Spleen (tissue), 11 donors: Measurements from ENCODE around the gene IL36A. TPM values are rescaled to one million over a fixed set of nuclear protein-coding genes. Genes with fewer than 3 reads are reported as not detected.

Source experiments
- DNase-seq: peaks from one replicate; pipeline ENCODE4 v3.0.0-alpha.2; 2020
- H3K27ac ChIP-seq, 8 donors: fragments of 200-600 bp; sonication (generic) in 7 of 8; 1 replicate in 4 of 8; 2 replicates in 4 of 8; pipeline versions ENCODE4 v1.5.0 to v1.8.0; 2016 to 2021; ENCODE audit warnings: inconsistent platforms in 4 of 8, mild to moderate bottlenecking in 4 of 8, moderate library complexity in 1 of 8
- H3K27me3 ChIP-seq, 7 donors: fragments of 200-600 bp; sonication (generic) in 6 of 7; replicated peaks in 1 of 7; 1 replicate in 4 of 7; 2 replicates in 3 of 7; pipeline versions ENCODE4 v1.5.0 to v1.8.0; 2016 to 2021; ENCODE audit warnings: inconsistent platforms in 3 of 7, mild to moderate bottlenecking in 1 of 7
- H3K36me3 ChIP-seq, 6 donors: fragments of 200-600 bp; sonication (generic) in 5 of 6; 1 replicate in 4 of 6; 2 replicates in 2 of 6; pipeline versions ENCODE4 v1.5.0 to v1.8.0; 2016 to 2021; ENCODE audit warnings: inconsistent platforms in 2 of 6
- H3K4me1 ChIP-seq, 6 donors: fragments of 200-600 bp; sonication (generic) in 5 of 6; 1 replicate in 3 of 6; 2 replicates in 3 of 6; pipeline versions ENCODE4 v1.5.0 to v1.8.0; 2016 to 2021; ENCODE audit warnings: inconsistent platforms in 3 of 6
- H3K4me3 ChIP-seq, 8 donors: fragments of 200-600 bp; sonication (generic) in 7 of 8; 1 replicate in 4 of 8; 2 replicates in 4 of 8; pipeline versions ENCODE4 v1.5.0 to v1.8.0; 2016 to 2021; ENCODE audit warnings: inconsistent platforms in 4 of 8, mild to moderate bottlenecking in 4 of 8, moderate library complexity in 2 of 8
- H3K9me3 ChIP-seq, 8 donors: fragments of 200-600 bp; sonication (generic) in 7 of 8; 1 replicate in 4 of 8; 2 replicates in 4 of 8; pipeline versions ENCODE4 v1.5.0 to v1.8.0; 2016 to 2021; ENCODE audit warnings: inconsistent platforms in 4 of 8
- CTCF ChIP-seq, 11 experiments: fragments of 200-600 bp in 7 of 11; fragments of 450-650 bp in 4 of 11; sonication (generic) in 4 of 11; IDR thresholded peaks in 8 of 11; conservative IDR thresholded peaks in 3 of 11; 1 replicate in 7 of 11; 2 replicates in 4 of 11; pipeline versions ENCODE4 v1.4.0 to v1.8.0; 2016 to 2021; ENCODE audit warnings: antibody characterized with exemption in 11 of 11, inconsistent platforms in 4 of 11, mild to moderate bottlenecking in 1 of 11
- POLR2A ChIP-seq, 3 donors: fragments of 450-650 bp; IDR thresholded peaks; one replicate each; pipeline ENCODE4 v1.5.1; 2017; ENCODE audit warnings: antibody characterized with exemption in 3 of 3, mild to moderate bottlenecking in 1 of 3
- POLR2AphosphoS5 ChIP-seq, 3 donors: sonication (generic); formaldehyde crosslinking; IDR thresholded peaks; one replicate each; pipeline ENCODE4 v1.5.1; 2017; ENCODE audit warnings: antibody characterized with exemption in 3 of 3
- WGBS, 5 donors: extraction: QIAGEN DNeasy Blood & Tissue Kit in 3 of 5; methylation state at CpG; one replicate each; pipeline versions ENCODE4 v1.1.5 to v1.1.7; 2013 to 2018; 5-methylcytosine and 5-hydroxymethylcytosine counted together
- intact Hi-C: fragments of 100-400 bp; cut with DNase I; formaldehyde crosslinking; loops from one replicate; pipeline ENCODE4 v1.15.0; 2023; ENCODE audit warnings: low total_unique reads
- polyA plus RNA-seq, 3 donors: library from polyadenylated mRNA; stranded (reverse); fragments of 200-250 nt; gene quantifications; one replicate each; pipeline ENCODE4 v1.2.1, GENCODE V29; 2013
- total RNA-seq, 7 donors: library from RNA; depleted of rRNA in 3 of 7; stranded (reverse); fragments of >200 nt in 3 of 7; fragmentation: NEBNext Ultra II Directional in 4 of 7; extraction: Animal tissue kit (Norgen Biotek cat#: 25700) in 4 of 7; gene quantifications; one replicate each; pipeline versions ENCODE4 v1.1.0 to v1.2.1, GENCODE V29; 2016 to 2021
- donor health status: healthy with polysubstance abuse.
- donor health status: DM: no; HTN: no; CAD: no; lungs with moderate emphysema.
- donor health status: DM: no; HTN: no; CAD: no.
- donor health status: Bipolar disorder and iron deficiency.
- donor health status: healthy.
- donor health status: DM: no; HTN: no; CAD: no.
- donor health status: DM: yes; HTN: yes; CAD: no.

Gene IL36A
- total and polyA plus RNA-seq, 10 donors, result 0.26 TPM; not detected in 9

- H3K4me1 ChIP-seq, result peaks cover 0 to 8% (median 0%) of the 10 kb centered on the region in 6 donors
- DNase-seq, result no peak
Observed at GRCh38 chr2:113000436-113000835, 4.8 kb upstream of the IL36A start.

GRCh38 chr2:113002677-113003076 lies 2.6 kb upstream of the IL36A start:
- H3K27me3 ChIP-seq, result no peaks in the 10 kb centered on the region
- WGBS, 5 donors, result 68 to 85% (median 73%) methylated on average over 2 of the region's 2 CpGs
- H3K9me3 ChIP-seq, result peaks cover 0 to 39% (median 25%) of the 10 kb centered on the region in 8 donors
- H3K36me3 ChIP-seq, result no peaks in the 10 kb centered on the region
- TF ChIP-seq CTCF (IDR thresholded peaks at IDR 0.05 in 8 of 11, conservative IDR thresholded peaks at IDR 0.05 in 3 of 11) (no peak), POLR2A (IDR thresholded peaks at IDR 0.05) (no peak), POLR2AphosphoS5 (IDR thresholded peaks at IDR 0.05) (no peak)
- H3K4me1 ChIP-seq, result no peaks in the 10 kb centered on the region
- no peak overlapping the region for H3K4me3 ChIP-seq
- intact Hi-C loops, result no loop called here
- no peak overlapping the region for H3K27ac ChIP-seq
- no peak for DNase-seq

More at GRCh38 chr2:113000436-113000835, 4.8 kb upstream of the IL36A start:
- H3K27me3 ChIP-seq, result no peaks in the 10 kb centered on the region
- H3K36me3 ChIP-seq, result no peaks in the 10 kb centered on the region
- TF ChIP-seq CTCF (IDR thresholded peaks at IDR 0.05 in 8 of 11, conservative IDR thresholded peaks at IDR 0.05 in 3 of 11) (no peak), POLR2A (IDR thresholded peaks at IDR 0.05) (no peak), POLR2AphosphoS5 (IDR thresholded peaks at IDR 0.05) (no peak)
- H3K27ac ChIP-seq, result no peak overlapping the region
- intact Hi-C loops, result no loop called here
- H3K4me3 ChIP-seq, result no peak overlapping the region
- WGBS, 5 donors, result 77 to 88% (median 81%) methylated on average over 1 of the region's 1 CpG
- peaks cover 0 to 39% (median 25%) of the 10 kb centered on the region in 8 donors for H3K9me3 ChIP-seq

GRCh38 chr2:113007250-113007649 lies 2.0 kb downstream of the IL36A start:
- TF ChIP-seq POLR2AphosphoS5 (IDR thresholded peaks at IDR 0.05), result no peak
- no peak for TF ChIP-seq POLR2A (IDR thresholded peaks at IDR 0.05)
- TF ChIP-seq CTCF (IDR thresholded peaks at IDR 0.05 in 8 of 11, conservative IDR thresholded peaks at IDR 0.05 in 3 of 11), result no peak
- no peak for DNase-seq
- Histone ChIP-seq H3K4me3 (no peak overlapping the region), H3K4me1 (no peaks in the 10 kb centered on the region), H3K27ac (no peak overlapping the region), H3K9me3 (peaks cover 0 to 3% (median 0%) of the 10 kb centered on the region in 8 donors), H3K36me3 (no peaks in the 10 kb centered on the region), H3K27me3 (no peaks in the 10 kb centered on the region)
- 83 to 93% (median 90%) methylated on average over 1 of the region's 1 CpG for WGBS, 5 donors
- intact Hi-C loops, result no loop called here

- intact Hi-C loops, result no loop called here
- H3K9me3 ChIP-seq, result no peaks in the 10 kb centered on the region
- TF ChIP-seq POLR2A (IDR thresholded peaks at IDR 0.05), result no peak
- TF ChIP-seq POLR2AphosphoS5 (IDR thresholded peaks at IDR 0.05), result no peak
- TF ChIP-seq CTCF (IDR thresholded peaks at IDR 0.05 in 8 of 11, conservative IDR thresholded peaks at IDR 0.05 in 3 of 11), result no peak
- H3K27me3 ChIP-seq, result peaks cover 0 to 5% (median 0%) of the 10 kb centered on the region in 7 donors
- no peaks in the 10 kb centered on the region for H3K36me3 ChIP-seq
- no peak overlapping the region for H3K27ac ChIP-seq
- H3K4me3 ChIP-seq, result no peak overlapping the region
- 61 to 78% (median 73%) methylated on average over 1 of the region's 1 CpG for WGBS, 5 donors
- H3K4me1 ChIP-seq, result no peaks in the 10 kb centered on the region
- no peak for DNase-seq
Observed at GRCh38 chr2:113009622-113010021, 4.4 kb downstream of the IL36A start.
